GM12878 (cell line): ENCODE results near the gene BICD1.

ENCODE experiments used
- CEBPB ChIP-seq, 2 experiments: fragments of 150-350 bp in 1 of 2; IDR thresholded peaks; 2 replicates each; pipeline ENCODE4 v1.6.1; 2012 to 2014; ENCODE audit warnings: low read depth in 2 of 2, low read length in 2 of 2, borderline replicate concordance in 1 of 2, inconsistent platforms in 1 of 2
- FOS ChIP-seq: IDR thresholded peaks from 3 replicates; pipeline ENCODE4 v1.6.1; 2011; ENCODE audit warnings: borderline replicate concordance; ENCODE audit not compliant: insufficient read length; ENCODE audit errors: extremely low read depth
- HDAC2 ChIP-seq: fragments of 200-600 bp; sonication (generic); IDR thresholded peaks from 2 replicates; pipeline ENCODE4 v1.6.1; 2017
- NR2C1 ChIP-seq: fragments of 450-650 bp; IDR thresholded peaks from 2 replicates; pipeline ENCODE4 v1.6.1; 2017; ENCODE audit warnings: antibody characterized with exemption, mild to moderate bottlenecking, moderate library complexity
- POLR2AphosphoS5 ChIP-seq: IDR thresholded peaks from 2 replicates; pipeline ENCODE4 v1.6.1; 2011; ENCODE audit warnings: mild to moderate bottlenecking, low read length, inconsistent platforms
- STAT1 ChIP-seq: fragments of 450-650 bp; conservative IDR thresholded peaks from 2 replicates; pipeline ENCODE4 v1.6.1; 2014; ENCODE audit warnings: antibody characterized with exemption, mild to moderate bottlenecking
- ZZZ3 ChIP-seq: IDR thresholded peaks from 2 replicates; pipeline ENCODE4 v1.6.1; 2011; ENCODE audit warnings: low read depth; ENCODE audit not compliant: control insufficient read depth, insufficient read length
- TF ChIP-seq, protein P1 (sequence below): IDR thresholded peaks from 2 replicates; pipeline ENCODE4 v1.6.1; 2012; ENCODE audit warnings: low read depth, low read length, improper control_type of control experiment
- TF ChIP-seq, protein P2 (sequence below), 3 experiments: IDR thresholded peaks in 2 of 3; conservative IDR thresholded peaks in 1 of 3; 2 replicates each; pipeline ENCODE4 v1.5.1; 2011; ENCODE audit warnings: low read depth in 3 of 3, low read length in 3 of 3, mild to moderate bottlenecking in 3 of 3, control low read depth in 2 of 3, moderate library complexity in 2 of 3, inconsistent platforms in 1 of 3, mixed read lengths in 1 of 3; ENCODE audit not compliant: control insufficient read depth in 2 of 3, insufficient read depth in 1 of 3; ENCODE audit errors: extremely low read depth in 1 of 3
- TF ChIP-seq, protein P3 (sequence below): IDR thresholded peaks from 2 replicates; pipeline ENCODE4 v1.6.1; 2012; ENCODE audit warnings: mild to moderate bottlenecking, low read depth, low read length
- TF ChIP-seq, protein P4 (sequence below): fragments of 450-650 bp; IDR thresholded peaks from 2 replicates; pipeline ENCODE4 v1.6.1; 2017; ENCODE audit warnings: mild to moderate bottlenecking, moderate library complexity
- TF ChIP-seq, protein P5 (sequence below): fragments of 450-650 bp; IDR thresholded peaks from 2 replicates; pipeline ENCODE4 v1.6.1; 2016; ENCODE audit warnings: mild to moderate bottlenecking

DNA sequence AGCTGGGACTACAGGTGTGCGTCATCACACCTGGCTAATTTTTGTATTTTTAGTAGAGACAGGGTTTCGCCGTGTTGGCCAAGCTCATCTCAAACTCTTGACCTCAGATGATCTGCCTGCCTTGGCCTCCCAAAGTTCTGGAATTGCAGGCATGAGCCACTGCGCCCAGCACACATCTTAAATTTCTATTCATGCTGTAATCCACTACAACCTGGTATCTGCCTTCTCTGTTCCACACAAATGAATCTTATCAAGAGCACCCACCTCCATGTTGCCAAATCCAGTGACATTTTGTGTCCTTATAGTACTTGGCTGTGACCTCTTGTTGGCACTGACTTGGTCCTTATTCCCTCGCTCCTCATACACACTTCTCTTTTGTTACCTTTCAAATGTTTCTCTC lies 5.8 kb upstream of the BICD1 start:
- TF ChIP-seq, protein P1, sequence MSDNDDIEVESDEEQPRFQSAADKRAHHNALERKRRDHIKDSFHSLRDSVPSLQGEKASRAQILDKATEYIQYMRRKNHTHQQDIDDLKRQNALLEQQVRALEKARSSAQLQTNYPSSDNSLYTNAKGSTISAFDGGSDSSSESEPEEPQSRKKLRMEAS = no peak
- TF ChIP-seq CEBPB (IDR thresholded peaks at IDR 0.05; ENCODE audit: borderline replicate concordance in 1 of 2, low read depth in 2 of 2, low read length in 2 of 2) = no peak
- no peak for TF ChIP-seq STAT1
- TF ChIP-seq POLR2AphosphoS5 = no peak
- TF ChIP-seq, protein P2, sequence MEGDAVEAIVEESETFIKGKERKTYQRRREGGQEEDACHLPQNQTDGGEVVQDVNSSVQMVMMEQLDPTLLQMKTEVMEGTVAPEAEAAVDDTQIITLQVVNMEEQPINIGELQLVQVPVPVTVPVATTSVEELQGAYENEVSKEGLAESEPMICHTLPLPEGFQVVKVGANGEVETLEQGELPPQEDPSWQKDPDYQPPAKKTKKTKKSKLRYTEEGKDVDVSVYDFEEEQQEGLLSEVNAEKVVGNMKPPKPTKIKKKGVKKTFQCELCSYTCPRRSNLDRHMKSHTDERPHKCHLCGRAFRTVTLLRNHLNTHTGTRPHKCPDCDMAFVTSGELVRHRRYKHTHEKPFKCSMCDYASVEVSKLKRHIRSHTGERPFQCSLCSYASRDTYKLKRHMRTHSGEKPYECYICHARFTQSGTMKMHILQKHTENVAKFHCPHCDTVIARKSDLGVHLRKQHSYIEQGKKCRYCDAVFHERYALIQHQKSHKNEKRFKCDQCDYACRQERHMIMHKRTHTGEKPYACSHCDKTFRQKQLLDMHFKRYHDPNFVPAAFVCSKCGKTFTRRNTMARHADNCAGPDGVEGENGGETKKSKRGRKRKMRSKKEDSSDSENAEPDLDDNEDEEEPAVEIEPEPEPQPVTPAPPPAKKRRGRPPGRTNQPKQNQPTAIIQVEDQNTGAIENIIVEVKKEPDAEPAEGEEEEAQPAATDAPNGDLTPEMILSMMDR (IDR thresholded peaks at IDR 0.05 in 2 of 3, conservative IDR thresholded peaks at IDR 0.05 in 1 of 3; ENCODE audit: control insufficient read depth in 2 of 3, extremely low read depth in 1 of 3, insufficient read depth in 1 of 3, low read depth in 3 of 3, low read length in 3 of 3) = no peak
- TF ChIP-seq, protein P3, sequence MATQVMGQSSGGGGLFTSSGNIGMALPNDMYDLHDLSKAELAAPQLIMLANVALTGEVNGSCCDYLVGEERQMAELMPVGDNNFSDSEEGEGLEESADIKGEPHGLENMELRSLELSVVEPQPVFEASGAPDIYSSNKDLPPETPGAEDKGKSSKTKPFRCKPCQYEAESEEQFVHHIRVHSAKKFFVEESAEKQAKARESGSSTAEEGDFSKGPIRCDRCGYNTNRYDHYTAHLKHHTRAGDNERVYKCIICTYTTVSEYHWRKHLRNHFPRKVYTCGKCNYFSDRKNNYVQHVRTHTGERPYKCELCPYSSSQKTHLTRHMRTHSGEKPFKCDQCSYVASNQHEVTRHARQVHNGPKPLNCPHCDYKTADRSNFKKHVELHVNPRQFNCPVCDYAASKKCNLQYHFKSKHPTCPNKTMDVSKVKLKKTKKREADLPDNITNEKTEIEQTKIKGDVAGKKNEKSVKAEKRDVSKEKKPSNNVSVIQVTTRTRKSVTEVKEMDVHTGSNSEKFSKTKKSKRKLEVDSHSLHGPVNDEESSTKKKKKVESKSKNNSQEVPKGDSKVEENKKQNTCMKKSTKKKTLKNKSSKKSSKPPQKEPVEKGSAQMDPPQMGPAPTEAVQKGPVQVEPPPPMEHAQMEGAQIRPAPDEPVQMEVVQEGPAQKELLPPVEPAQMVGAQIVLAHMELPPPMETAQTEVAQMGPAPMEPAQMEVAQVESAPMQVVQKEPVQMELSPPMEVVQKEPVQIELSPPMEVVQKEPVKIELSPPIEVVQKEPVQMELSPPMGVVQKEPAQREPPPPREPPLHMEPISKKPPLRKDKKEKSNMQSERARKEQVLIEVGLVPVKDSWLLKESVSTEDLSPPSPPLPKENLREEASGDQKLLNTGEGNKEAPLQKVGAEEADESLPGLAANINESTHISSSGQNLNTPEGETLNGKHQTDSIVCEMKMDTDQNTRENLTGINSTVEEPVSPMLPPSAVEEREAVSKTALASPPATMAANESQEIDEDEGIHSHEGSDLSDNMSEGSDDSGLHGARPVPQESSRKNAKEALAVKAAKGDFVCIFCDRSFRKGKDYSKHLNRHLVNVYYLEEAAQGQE = no peak
- no peak for TF ChIP-seq HDAC2
- TF ChIP-seq, protein P4, sequence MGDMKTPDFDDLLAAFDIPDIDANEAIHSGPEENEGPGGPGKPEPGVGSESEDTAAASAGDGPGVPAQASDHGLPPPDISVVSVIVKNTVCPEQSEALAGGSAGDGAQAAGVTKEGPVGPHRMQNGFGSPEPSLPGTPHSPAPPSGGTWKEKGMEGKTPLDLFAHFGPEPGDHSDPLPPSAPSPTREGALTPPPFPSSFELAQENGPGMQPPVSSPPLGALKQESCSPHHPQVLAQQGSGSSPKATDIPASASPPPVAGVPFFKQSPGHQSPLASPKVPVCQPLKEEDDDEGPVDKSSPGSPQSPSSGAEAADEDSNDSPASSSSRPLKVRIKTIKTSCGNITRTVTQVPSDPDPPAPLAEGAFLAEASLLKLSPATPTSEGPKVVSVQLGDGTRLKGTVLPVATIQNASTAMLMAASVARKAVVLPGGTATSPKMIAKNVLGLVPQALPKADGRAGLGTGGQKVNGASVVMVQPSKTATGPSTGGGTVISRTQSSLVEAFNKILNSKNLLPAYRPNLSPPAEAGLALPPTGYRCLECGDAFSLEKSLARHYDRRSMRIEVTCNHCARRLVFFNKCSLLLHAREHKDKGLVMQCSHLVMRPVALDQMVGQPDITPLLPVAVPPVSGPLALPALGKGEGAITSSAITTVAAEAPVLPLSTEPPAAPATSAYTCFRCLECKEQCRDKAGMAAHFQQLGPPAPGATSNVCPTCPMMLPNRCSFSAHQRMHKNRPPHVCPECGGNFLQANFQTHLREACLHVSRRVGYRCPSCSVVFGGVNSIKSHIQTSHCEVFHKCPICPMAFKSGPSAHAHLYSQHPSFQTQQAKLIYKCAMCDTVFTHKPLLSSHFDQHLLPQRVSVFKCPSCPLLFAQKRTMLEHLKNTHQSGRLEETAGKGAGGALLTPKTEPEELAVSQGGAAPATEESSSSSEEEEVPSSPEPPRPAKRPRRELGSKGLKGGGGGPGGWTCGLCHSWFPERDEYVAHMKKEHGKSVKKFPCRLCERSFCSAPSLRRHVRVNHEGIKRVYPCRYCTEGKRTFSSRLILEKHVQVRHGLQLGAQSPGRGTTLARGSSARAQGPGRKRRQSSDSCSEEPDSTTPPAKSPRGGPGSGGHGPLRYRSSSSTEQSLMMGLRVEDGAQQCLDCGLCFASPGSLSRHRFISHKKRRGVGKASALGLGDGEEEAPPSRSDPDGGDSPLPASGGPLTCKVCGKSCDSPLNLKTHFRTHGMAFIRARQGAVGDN = no peak
- no peak for TF ChIP-seq ZZZ3
- no peak for TF ChIP-seq NR2C1
- TF ChIP-seq, protein P5, sequence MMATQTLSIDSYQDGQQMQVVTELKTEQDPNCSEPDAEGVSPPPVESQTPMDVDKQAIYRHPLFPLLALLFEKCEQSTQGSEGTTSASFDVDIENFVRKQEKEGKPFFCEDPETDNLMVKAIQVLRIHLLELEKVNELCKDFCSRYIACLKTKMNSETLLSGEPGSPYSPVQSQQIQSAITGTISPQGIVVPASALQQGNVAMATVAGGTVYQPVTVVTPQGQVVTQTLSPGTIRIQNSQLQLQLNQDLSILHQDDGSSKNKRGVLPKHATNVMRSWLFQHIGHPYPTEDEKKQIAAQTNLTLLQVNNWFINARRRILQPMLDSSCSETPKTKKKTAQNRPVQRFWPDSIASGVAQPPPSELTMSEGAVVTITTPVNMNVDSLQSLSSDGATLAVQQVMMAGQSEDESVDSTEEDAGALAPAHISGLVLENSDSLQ = no peak
- no peak for TF ChIP-seq FOS
